ENCODE data around the gene CLEC4M. TPM values are rescaled to one million over a fixed set of nuclear protein-coding genes. Genes with fewer than 3 reads are reported as not detected.

The CLEC4M gene
- total RNA-seq, 1 donor from 2014 or later = 0.36 TPM

GRCh38 chr19:7731218-7731595, 31.8 kb upstream of the CLEC4M start:
- no peak overlapping the region for H3K27ac Mint-ChIP-seq
- H3K4me3 Mint-ChIP-seq (ENCODE audit: low read depth) = no peak overlapping the region
- H3K36me3 Mint-ChIP-seq (ENCODE audit: insufficient read depth) = no peaks in the 10 kb centered on the region
- no peak for TF ChIP-seq CTCF (IDR thresholded peaks at IDR 0.05; ENCODE audit: unreplicated experiment)
- no peaks in the 10 kb centered on the region for H3K4me1 Mint-ChIP-seq (ENCODE audit: low read depth)
- H3K9me3 Mint-ChIP-seq (ENCODE audit: low read depth) = no peaks in the 10 kb centered on the region
- DNase-seq (ENCODE audit: low spot score, unreplicated experiment) = no peak
- peaks cover 84% of the 10 kb centered on the region for H3K27me3 Mint-ChIP-seq

DNA sequence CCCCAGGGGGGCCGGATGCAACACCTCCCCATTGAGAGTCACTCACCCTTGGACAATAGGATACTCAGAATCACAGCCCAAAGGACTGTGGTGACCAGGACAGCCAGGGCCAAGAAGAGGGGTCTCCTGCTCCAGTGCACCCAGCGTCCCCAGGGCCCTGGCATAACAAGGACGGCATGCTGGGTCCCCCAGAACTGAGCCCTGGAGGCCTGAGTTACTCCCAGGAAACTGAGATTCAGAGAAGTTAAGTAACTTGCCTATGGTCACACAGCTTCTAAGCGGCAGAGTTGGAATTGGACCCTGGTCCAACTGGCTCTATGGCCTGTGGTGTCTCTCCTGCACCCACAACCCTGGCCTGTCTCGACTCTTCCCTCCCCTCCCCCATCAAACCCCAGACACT, 31.4 kb upstream of the CLEC4M start:
- no peaks in the 10 kb centered on the region for H3K36me3 Mint-ChIP-seq (ENCODE audit: insufficient read depth)
- H3K4me3 Mint-ChIP-seq (ENCODE audit: low read depth) = no peak overlapping the region
- TF ChIP-seq CTCF (IDR thresholded peaks at IDR 0.05; ENCODE audit: unreplicated experiment) = no peak
- H3K9me3 Mint-ChIP-seq (ENCODE audit: low read depth) = no peaks in the 10 kb centered on the region
- no peak overlapping the region for H3K27ac Mint-ChIP-seq
- peaks cover 85% of the 10 kb centered on the region for H3K27me3 Mint-ChIP-seq
- H3K4me1 Mint-ChIP-seq (ENCODE audit: low read depth) = no peaks in the 10 kb centered on the region
- no peak for DNase-seq (ENCODE audit: low spot score, unreplicated experiment)

DNA sequence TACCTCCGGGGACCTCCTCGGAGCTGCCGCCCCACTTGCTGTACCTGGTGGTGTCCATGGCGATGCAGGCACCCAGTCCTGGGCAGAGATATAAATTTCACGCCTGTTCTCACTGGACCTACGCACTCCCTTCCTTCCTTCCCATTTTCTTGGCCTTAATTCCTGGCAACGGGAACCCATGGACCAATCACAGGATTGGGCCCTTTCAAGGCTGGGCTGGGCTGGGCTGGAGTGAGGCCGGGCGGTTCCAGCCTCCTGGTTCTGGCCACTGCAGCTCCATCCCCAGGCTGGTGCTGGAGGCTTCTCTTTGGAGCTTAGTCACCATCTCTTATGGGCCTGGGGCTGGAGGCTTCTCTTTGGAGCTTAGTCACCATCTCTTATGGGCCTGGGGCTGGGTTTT, 31.0 kb upstream of the CLEC4M start, which contains the start of gene CLEC4G:
TSS of gene CLEC4G (minus strand) at position 66 of the 400 bp plus-strand sequence. CDS start at position 58, 8 bp downstream.
- Mint-ChIP-seq H3K4me3 (ENCODE audit: low read depth) (no peak within 1 kb of the TSS), H3K36me3 (ENCODE audit: insufficient read depth) (no peaks in the 10 kb centered on the region), H3K9me3 (ENCODE audit: low read depth) (no peaks in the 10 kb centered on the region), H3K27ac (no peak within 1 kb of the TSS), H3K4me1 (ENCODE audit: low read depth) (no peaks in the 10 kb centered on the region), H3K27me3 (peaks cover 86% of the 10 kb centered on the region)
- no peak for TF ChIP-seq CTCF (IDR thresholded peaks at IDR 0.05; ENCODE audit: unreplicated experiment)
- no peak for DNase-seq (ENCODE audit: low spot score, unreplicated experiment)

DNA sequence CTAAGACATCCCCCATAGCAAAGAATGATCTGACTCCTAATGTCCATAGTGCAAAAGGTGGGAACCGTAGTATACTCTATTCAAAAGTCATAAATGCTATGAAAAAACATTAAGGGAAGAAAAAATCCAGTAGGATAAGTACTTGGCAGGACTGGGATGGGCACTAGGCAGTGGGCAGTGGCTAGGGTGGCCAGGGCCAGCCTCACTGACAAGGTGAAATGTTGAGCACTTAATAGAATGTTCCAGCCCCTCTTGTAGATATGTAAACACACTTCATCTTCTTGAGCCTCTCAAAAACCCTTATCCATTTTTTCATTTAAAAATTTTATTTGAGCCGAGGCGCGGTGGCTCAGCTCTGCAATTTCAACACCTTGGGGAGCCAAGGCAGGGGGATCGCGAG, 29.7 kb upstream of the CLEC4M start:
- DNase-seq (ENCODE audit: low spot score, unreplicated experiment) = no peak
- Mint-ChIP-seq H3K4me3 (ENCODE audit: low read depth) (no peak overlapping the region), H3K27me3 (peaks cover 85% of the 10 kb centered on the region), H3K36me3 (ENCODE audit: insufficient read depth) (no peaks in the 10 kb centered on the region), H3K9me3 (ENCODE audit: low read depth) (no peaks in the 10 kb centered on the region), H3K4me1 (ENCODE audit: low read depth) (no peaks in the 10 kb centered on the region), H3K27ac (no peak overlapping the region)
- TF ChIP-seq CTCF (IDR thresholded peaks at IDR 0.05; ENCODE audit: unreplicated experiment) = no peak

GRCh38 chr19:7734220-7735203, 28.5 kb upstream of the CLEC4M start:
- no peak for DNase-seq (ENCODE audit: low spot score, unreplicated experiment)
- H3K27ac Mint-ChIP-seq = peak overlapping the region; percentile 0
- H3K27me3 Mint-ChIP-seq = peaks cover 83% of the 10 kb centered on the region
- H3K4me3 Mint-ChIP-seq (ENCODE audit: low read depth) = no peak overlapping the region
- TF ChIP-seq CTCF (IDR thresholded peaks at IDR 0.05; ENCODE audit: unreplicated experiment) = no peak
- no peaks in the 10 kb centered on the region for H3K4me1 Mint-ChIP-seq (ENCODE audit: low read depth)
- H3K9me3 Mint-ChIP-seq (ENCODE audit: low read depth) = no peaks in the 10 kb centered on the region
- no peaks in the 10 kb centered on the region for H3K36me3 Mint-ChIP-seq (ENCODE audit: insufficient read depth)

All from progenitor cell of endocrine pancreas (in vitro differentiated cells).